Measurements from ENCODE around the gene ALS2.

The ALS2 gene

GRCh38 chr2:201821080-201821479 lies 40.3 kb upstream of the ALS2 start:
- Histone ChIP-seq H3K27ac (replicated peaks) (no peak overlapping the region), H3K27me3 (ENCODE audit: insufficient read depth, poor library complexity, severe bottlenecking) (no peaks in the 10 kb centered on the region), H3K4me3 (replicated peaks; ENCODE audit: insufficient read depth, low read length) (no peak overlapping the region)
- DNase-seq (ENCODE audit: low read depth in 1 of 2, low spot score in 1 of 2), result no peak
- TF ChIP-seq REST (IDR thresholded peaks at IDR 0.05; ENCODE audit: insufficient replicate concordance, low read depth) (no peak), CTCF (IDR thresholded peaks at IDR 0.05; ENCODE audit: insufficient read depth, low read length) (no peak), SPI1 (IDR thresholded peaks at IDR 0.05; ENCODE audit: borderline replicate concordance, low read depth) (no peak)

- no peaks in the 10 kb centered on the region for H3K27me3 ChIP-seq (ENCODE audit: insufficient read depth, poor library complexity, severe bottlenecking)
- no peak for TF ChIP-seq GABPA (IDR thresholded peaks at IDR 0.05; ENCODE audit: low read depth)
- no peak for TF ChIP-seq SPI1 (IDR thresholded peaks at IDR 0.05; ENCODE audit: borderline replicate concordance, low read depth)
- TF ChIP-seq CTCF (IDR thresholded peaks at IDR 0.05; ENCODE audit: insufficient read depth, low read length), result no peak
- TF ChIP-seq POLR2AphosphoS5 (IDR thresholded peaks at IDR 0.05; ENCODE audit: low read depth), result no peak
- TF ChIP-seq REST (IDR thresholded peaks at IDR 0.05; ENCODE audit: insufficient replicate concordance, low read depth), result no peak
- DNase-seq (ENCODE audit: low read depth in 1 of 2, low spot score in 1 of 2), result no peak
- no peak overlapping the region for H3K27ac ChIP-seq (replicated peaks)
- no peak overlapping the region for H3K4me3 ChIP-seq (replicated peaks; ENCODE audit: insufficient read depth, low read length)
Observed at GRCh38 chr2:201820383-201821007, 39.8 kb upstream of the ALS2 start.

- DNase-seq (ENCODE audit: low read depth in 1 of 2, low spot score in 1 of 2), result no peak
- Histone ChIP-seq H3K27ac (replicated peaks) (no peak overlapping the region), H3K4me3 (replicated peaks; ENCODE audit: insufficient read depth, low read length) (no peak overlapping the region), H3K27me3 (ENCODE audit: insufficient read depth, poor library complexity, severe bottlenecking) (no peaks in the 10 kb centered on the region)
- TF ChIP-seq GABPA (IDR thresholded peaks at IDR 0.05; ENCODE audit: low read depth) (no peak), POLR2AphosphoS5 (IDR thresholded peaks at IDR 0.05; ENCODE audit: low read depth) (no peak), CTCF (IDR thresholded peaks at IDR 0.05; ENCODE audit: insufficient read depth, low read length) (no peak), SPI1 (IDR thresholded peaks at IDR 0.05; ENCODE audit: borderline replicate concordance, low read depth) (no peak), REST (IDR thresholded peaks at IDR 0.05; ENCODE audit: insufficient replicate concordance, low read depth) (no peak)
Observed at GRCh38 chr2:201816657-201817575, 36.2 kb upstream of the ALS2 start.
